Body of pancreas (tissue), 4 donors: ENCODE results near the gene PLA2G12B.

Experiments
- CTCF ChIP-seq, 7 experiments: fragments of 450-650 bp in 4 of 7; fragments of 200-600 bp in 3 of 7; sonication (generic) in 3 of 7; IDR thresholded peaks; one replicate each; pipeline ENCODE4 v1.5.1; 2016 to 2019; ENCODE audit warnings: antibody characterized with exemption in 7 of 7
- POLR2A ChIP-seq, 3 donors: fragments of 450-650 bp; IDR thresholded peaks; one replicate each; pipeline ENCODE4 v1.6.1; 2016; ENCODE audit warnings: antibody characterized with exemption in 3 of 3, mild to moderate bottlenecking in 2 of 3

GRCh38 chr10:72927485-72927884 lies 27.1 kb downstream of the PLA2G12B start:
- TF ChIP-seq POLR2A (IDR thresholded peaks at IDR 0.05): no peak
- TF ChIP-seq CTCF (IDR thresholded peaks at IDR 0.05): no peak
